ENCODE results near the gene SLC27A1.
"Not testable (repeated sequence)": the region's sequence is repeated elsewhere in the genome, so short reads cannot be mapped to it uniquely, and the experiment has no call there.

The SLC27A1 gene

DNA sequence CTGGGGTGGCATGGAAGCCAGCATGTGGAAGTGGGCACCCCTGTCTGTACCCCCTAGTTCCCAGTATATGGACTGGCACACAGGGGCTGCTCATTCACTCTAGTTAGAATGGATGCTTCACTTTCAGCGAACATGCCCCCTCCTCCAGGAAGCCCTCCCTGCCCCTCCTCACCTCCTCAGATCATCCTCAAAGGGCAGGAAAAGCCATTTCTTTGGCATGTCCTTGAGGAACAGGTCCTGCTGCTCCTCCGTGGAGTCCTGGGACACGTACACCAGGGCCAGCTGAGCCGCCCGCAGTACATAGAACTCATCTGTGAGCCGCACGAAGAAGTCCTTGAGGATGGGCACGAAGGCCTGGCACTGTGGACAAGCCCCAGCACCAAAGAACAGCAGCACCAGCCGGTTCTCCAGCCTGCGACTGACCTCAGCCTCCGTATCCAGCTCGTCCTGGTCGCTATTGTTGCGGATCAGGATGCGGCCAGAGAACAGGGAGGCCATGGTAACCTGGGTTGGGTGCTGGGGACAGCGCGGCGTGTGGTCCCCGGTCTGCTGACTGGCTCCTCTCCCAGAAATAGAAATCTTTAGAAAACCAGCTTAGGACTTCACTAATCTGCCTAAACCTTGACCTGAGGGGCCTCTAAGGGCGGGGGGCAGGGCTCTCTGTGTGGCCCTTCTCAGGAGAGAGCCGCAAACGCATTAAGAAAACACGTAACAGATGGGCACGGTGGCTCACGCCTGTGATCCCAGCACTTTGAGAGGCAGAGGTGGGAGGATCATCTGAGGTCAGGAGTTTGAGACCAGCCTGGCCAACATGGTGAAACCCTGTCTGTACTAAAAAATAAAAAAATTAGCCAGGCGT, 9.7 kb upstream of the SLC27A1 start, which contains the start of gene NXNL1:
Gene NXNL1, minus strand, starts transcription at position 555 of the 859 bp plus-strand sequence. Its CDS starts 57 bp downstream, at position 498.
- peaks cover 24% of the 10 kb centered on the region for H3K27me3 ChIP-seq (ENCODE audit: insufficient read depth, low read length)
- no peak within 1 kb of the TSS for H3K9ac ChIP-seq (ENCODE audit: low read depth, low read length)
- H3K36me3 ChIP-seq (ENCODE audit: insufficient read depth, low read depth, low read length) = no peaks in the 10 kb centered on the region
- H3K4me1 ChIP-seq (ENCODE audit: insufficient read depth, low read length) = no peaks in the 10 kb centered on the region
- H3K4me3 ChIP-seq (ENCODE audit: low read length) = no peak within 1 kb of the TSS
- H3K27ac ChIP-seq (ENCODE audit: low read length) = no peak within 1 kb of the TSS
- no peaks in the 10 kb centered on the region for H3K9me3 ChIP-seq (ENCODE audit: insufficient read depth, low read depth, low read length)

DNA sequence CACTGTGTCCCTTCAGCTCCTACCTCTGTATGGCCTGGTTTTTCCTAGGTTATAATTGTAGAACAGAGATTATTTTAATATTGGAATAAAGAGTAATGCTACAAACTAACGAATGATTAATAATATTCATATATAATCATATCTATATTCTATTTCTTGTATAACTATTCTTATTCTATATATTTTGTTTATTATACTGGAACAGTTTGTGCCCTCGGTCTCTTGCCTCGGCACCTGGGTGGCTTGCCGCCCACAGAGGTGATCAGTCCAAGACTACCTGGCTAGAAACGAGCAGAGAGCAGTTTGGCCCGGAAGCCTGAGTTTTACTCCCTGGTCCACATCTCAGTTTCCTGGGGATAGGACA, 3.9 kb upstream of the SLC27A1 start:
- H3K9me3 ChIP-seq (ENCODE audit: insufficient read depth, low read depth, low read length) = no peaks in the 10 kb centered on the region
- no peak overlapping the region for H3K9ac ChIP-seq (ENCODE audit: low read depth, low read length)
- peaks cover 10% of the 10 kb centered on the region; the same call in 1 of the 2 replicates for H3K4me1 ChIP-seq (ENCODE audit: insufficient read depth, low read length)
- peaks cover 26% of the 10 kb centered on the region for H3K27me3 ChIP-seq (ENCODE audit: insufficient read depth, low read length)
- no peak overlapping the region for H3K4me3 ChIP-seq (ENCODE audit: low read length)
- no peaks in the 10 kb centered on the region for H3K36me3 ChIP-seq (ENCODE audit: insufficient read depth, low read depth, low read length)
- H3K27ac ChIP-seq (ENCODE audit: low read length) = no peak overlapping the region

DNA sequence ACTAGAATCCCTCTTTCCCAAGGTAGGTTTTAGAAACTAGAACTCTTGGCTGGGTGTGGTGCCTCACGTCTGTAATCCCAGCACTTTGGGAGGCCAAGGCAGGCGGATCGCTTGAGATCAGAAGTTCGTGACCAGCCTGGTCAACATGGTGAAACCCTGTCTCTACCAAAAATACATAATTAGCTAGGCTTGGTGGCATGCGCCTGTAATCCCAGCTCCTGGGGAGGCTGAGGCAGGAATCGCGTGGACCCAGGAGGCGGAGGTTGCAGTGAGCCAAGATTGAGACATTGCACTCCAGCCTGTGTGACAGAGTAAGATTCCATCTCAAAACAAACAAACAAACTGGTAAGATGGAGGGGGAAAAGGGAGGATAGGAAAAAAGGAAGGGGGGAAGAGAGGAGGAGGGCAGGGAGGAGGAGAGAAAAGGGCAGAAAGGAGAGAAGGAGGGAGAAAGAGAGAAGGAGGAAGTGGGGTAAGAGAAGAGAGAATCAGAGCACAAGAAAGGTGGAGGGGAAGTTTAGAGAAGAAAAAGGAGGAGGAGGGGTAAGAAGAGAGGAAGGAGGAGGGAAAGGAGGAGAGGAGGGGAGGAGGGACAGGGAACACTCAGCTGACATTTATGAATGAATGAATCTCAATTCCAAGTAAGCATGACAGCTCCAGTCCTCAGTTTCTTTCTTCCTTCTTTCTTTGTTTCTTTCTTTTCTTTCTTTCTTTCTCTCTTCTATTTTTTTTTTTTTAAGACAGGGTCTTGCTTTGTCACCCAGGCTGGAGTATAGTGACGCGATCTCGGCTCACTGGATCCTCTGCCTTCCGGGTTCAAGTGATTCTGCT, 2.6 kb upstream of the SLC27A1 start:
- Histone ChIP-seq H3K9ac (ENCODE audit: low read depth, low read length) (no peak overlapping the region), H3K27ac (ENCODE audit: low read length) (no peak overlapping the region), H3K4me1 (ENCODE audit: insufficient read depth, low read length) (peaks cover 10% of the 10 kb centered on the region; the same call in 1 of the 2 replicates), H3K4me3 (ENCODE audit: low read length) (no peak overlapping the region), H3K27me3 (ENCODE audit: insufficient read depth, low read length) (peaks cover 32% of the 10 kb centered on the region), H3K36me3 (ENCODE audit: insufficient read depth, low read depth, low read length) (no peaks in the 10 kb centered on the region), H3K9me3 (ENCODE audit: insufficient read depth, low read depth, low read length) (no peaks in the 10 kb centered on the region)

DNA sequence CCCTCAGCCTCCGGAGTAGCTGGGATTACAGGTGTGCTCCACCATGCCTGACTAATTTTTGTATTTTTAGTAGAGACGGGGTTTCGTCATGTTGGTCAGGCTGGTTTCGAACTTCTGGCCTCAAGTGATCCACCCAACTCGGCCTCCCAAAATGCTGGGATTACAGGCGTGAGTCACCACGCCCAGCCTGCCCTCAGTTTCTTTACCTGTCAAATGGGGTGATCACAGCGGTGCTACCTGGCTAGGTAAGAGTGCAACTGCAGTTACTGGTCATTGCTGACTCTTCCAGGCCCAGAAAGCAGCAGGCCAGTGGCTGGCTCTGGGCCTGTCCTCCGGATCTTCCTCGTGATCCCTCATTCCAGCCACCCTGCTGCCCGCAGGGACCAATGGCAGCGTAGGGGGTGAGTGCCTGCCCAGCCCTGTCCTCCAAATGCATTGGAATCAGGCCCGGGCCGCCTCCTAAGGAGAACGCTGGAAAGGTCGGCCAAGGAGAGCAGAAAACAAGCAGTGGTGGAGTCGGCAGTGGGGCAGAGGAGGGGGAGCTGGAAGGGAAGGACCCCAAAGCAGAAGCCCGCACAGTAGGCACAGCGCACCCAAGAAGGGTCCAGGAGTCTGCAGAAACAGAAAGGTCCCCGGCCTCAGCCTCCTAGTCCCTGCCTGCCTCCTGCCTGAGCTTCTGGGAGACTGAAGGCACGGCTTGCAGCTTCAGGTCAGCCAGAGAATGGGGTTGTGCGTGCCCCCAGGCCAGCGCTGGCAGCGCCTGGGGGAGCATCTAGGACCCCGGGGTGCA, 1.8 kb upstream of the SLC27A1 start:
- Histone ChIP-seq H3K4me3 (ENCODE audit: low read length) (peak overlapping the region; percentile 92), H3K4me1 (ENCODE audit: insufficient read depth, low read length) (peaks cover 10% of the 10 kb centered on the region; the same call in 1 of the 2 replicates), H3K9me3 (ENCODE audit: insufficient read depth, low read depth, low read length) (no peaks in the 10 kb centered on the region), H3K36me3 (ENCODE audit: insufficient read depth, low read depth, low read length) (no peaks in the 10 kb centered on the region), H3K9ac (ENCODE audit: low read depth, low read length) (peak overlapping the region; percentile 60; the same call in 1 of the 2 replicates), H3K27ac (ENCODE audit: low read length) (no peak overlapping the region), H3K27me3 (ENCODE audit: insufficient read depth, low read length) (peaks cover 32% of the 10 kb centered on the region)

DNA sequence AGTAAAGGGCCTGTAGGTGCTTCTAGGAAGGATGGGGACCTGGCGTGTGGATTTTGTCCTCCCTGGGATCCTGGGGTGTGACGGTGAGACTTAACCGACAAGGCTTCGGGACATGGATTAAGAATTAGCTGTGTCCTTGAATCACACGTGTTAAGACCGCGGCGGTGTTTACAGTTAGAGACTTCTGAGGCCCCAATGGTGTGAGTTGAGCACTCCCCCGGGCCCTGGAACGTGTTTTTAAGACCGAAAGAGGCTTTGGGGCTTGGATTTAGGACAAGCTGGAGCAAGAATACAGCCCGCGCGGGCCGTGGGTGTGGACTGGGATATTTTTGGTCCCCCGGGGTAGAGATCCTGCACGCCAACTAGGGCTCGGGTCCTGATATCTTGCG, 1.2 kb upstream of the SLC27A1 start:
- Histone ChIP-seq H3K9ac (ENCODE audit: low read depth, low read length) (peak overlapping the region; percentile 60; the same call in 1 of the 2 replicates), H3K27me3 (ENCODE audit: insufficient read depth, low read length) (peaks cover 32% of the 10 kb centered on the region), H3K4me1 (ENCODE audit: insufficient read depth, low read length) (peaks cover 10% of the 10 kb centered on the region; the same call in 1 of the 2 replicates), H3K36me3 (ENCODE audit: insufficient read depth, low read depth, low read length) (no peaks in the 10 kb centered on the region), H3K9me3 (ENCODE audit: insufficient read depth, low read depth, low read length) (no peaks in the 10 kb centered on the region), H3K4me3 (ENCODE audit: low read length) (peak overlapping the region; percentile 92), H3K27ac (ENCODE audit: low read length) (no peak overlapping the region)

DNA sequence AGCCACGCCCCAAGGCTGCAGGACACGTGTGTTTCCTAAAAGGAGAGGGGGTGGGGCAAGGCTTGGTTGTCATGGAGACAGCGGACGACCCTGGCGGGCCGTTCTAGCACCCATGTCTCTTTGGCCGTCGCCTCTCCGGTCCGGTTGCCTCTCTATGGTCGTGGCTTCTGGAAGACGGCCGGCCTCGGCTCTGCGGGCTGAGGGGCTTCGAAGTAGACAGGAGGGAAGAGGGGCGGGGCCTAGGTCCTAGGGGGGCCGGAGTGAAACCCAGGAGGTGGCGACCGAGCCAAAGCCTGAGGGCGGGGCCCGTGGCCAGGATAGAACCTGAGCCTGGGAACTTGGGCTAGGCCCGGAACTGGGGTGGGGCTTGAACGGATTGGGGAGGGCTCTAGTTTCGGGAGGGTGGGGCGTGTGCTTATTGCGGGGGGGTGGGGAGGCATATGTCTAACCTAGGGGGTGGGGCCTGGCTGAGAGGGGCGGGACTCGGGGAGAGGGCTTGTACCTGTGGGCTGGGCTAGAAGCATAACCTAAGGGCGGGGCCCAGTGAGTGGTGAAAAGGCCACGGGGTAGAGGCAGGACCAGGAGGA, 750 bp upstream of the SLC27A1 start:
- peak overlapping the region; percentile 60; the same call in 1 of the 2 replicates for H3K9ac ChIP-seq (ENCODE audit: low read depth, low read length)

DNA sequence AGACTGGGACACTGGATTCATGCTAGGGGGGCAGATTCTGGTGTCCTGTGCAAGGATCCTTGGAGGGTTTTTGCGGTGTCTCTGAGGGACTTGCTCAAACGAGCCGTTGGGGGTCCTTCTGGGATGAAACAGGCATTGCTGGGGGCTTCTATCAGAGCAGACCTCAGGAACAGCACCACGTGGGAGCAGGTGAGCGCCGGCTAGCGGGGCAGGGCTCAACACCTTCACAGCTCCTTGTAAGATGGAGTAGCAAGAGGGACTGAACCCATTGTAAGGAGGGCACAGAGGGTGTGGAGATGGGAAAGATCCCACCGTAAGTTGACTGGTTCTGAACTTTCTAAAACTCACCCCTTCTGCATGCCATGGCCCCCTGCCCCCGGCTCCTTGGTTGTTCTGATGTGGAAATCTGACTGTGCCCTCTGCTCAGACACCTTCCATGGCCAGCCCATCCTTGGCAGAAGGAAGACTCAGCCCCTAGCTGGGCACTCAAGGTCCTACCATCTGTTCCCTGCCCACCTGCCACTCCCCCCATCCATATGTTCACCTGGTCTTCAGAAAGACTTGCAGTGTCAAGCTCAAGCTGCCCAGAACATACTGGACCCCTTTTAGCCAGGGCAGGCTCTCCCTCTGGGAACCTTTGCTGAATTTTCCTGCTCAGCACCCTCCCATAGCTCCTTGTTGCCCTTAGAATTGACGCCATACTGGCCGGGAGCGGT, 1.2 kb downstream of the SLC27A1 start:
- Histone ChIP-seq H3K27ac (ENCODE audit: low read length) (no peak overlapping the region), H3K9me3 (ENCODE audit: insufficient read depth, low read depth, low read length) (no peaks in the 10 kb centered on the region), H3K9ac (ENCODE audit: low read depth, low read length) (peak overlapping the region; percentile 68; the same call in 1 of the 2 replicates), H3K36me3 (ENCODE audit: insufficient read depth, low read depth, low read length) (no peaks in the 10 kb centered on the region), H3K27me3 (ENCODE audit: insufficient read depth, low read length) (peaks cover 32% of the 10 kb centered on the region), H3K4me3 (ENCODE audit: low read length) (peak overlapping the region; percentile 92), H3K4me1 (ENCODE audit: insufficient read depth, low read length) (peaks cover 7% of the 10 kb centered on the region; the same call in 1 of the 2 replicates)

More for the DNA sequence above, 750 bp upstream of the SLC27A1 start:
- H3K27me3 ChIP-seq (ENCODE audit: insufficient read depth, low read length) = peaks cover 32% of the 10 kb centered on the region
- no peaks in the 10 kb centered on the region for H3K36me3 ChIP-seq (ENCODE audit: insufficient read depth, low read depth, low read length)
- peak overlapping the region; percentile 92 for H3K4me3 ChIP-seq (ENCODE audit: low read length)
- H3K27ac ChIP-seq (ENCODE audit: low read length) = no peak overlapping the region
- peaks cover 10% of the 10 kb centered on the region; the same call in 1 of the 2 replicates for H3K4me1 ChIP-seq (ENCODE audit: insufficient read depth, low read length)
- H3K9me3 ChIP-seq (ENCODE audit: insufficient read depth, low read depth, low read length) = no peaks in the 10 kb centered on the region

DNA sequence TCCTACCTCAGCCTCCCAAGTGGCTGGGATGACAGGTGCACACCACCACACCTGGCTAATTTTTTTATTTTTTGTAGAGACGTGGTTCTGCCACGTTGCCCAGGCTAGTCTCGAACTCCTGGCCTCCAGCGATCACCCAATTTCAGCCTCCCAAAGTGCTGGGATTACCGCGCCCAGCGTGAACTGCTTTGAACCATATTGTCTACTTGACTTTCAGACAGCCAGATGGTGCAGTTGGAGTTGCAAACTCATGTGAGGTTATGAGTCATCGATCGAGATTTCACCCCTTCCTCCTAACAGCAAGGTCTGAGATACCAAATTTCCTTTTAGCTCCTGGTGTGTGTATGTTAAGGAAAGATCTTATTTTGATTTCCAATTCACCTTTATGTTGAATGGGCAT, 2.7 kb downstream of the SLC27A1 start:
- Histone ChIP-seq H3K4me3 (ENCODE audit: low read length) (no peak overlapping the region), H3K27me3 (ENCODE audit: insufficient read depth, low read length) (peaks cover 22% of the 10 kb centered on the region), H3K36me3 (ENCODE audit: insufficient read depth, low read depth, low read length) (no peaks in the 10 kb centered on the region), H3K9ac (ENCODE audit: low read depth, low read length) (no peak overlapping the region), H3K9me3 (ENCODE audit: insufficient read depth, low read depth, low read length) (no peaks in the 10 kb centered on the region), H3K27ac (ENCODE audit: low read length) (no peak overlapping the region), H3K4me1 (ENCODE audit: insufficient read depth, low read length) (peaks cover 7% of the 10 kb centered on the region; the same call in 1 of the 2 replicates)

DNA sequence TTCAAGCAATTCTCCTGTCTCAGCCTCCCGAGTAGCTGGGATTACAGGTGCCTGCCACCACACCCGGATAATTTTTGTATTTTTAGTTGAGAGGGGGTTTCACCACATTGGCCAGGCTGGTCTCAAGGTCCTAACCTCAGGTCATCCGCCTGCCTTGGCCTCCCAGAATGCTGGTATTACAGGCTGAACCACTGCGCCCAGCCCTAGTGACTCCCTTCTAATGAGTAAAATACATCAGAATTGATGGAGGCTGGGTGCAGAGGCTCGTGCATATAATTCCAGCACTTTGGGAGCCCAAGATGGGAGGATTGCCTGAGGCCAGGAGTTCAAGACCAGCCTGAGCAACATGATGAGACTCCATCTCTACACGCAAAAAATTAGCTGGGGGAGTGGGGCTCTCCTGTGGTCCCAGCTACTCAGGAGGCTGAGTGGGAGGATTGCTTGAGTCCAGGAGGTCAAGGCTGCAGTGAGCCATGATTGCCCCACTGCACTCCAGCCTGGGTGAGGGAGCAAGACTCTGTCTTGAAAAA, 4.8 kb downstream of the SLC27A1 start:
- H3K27ac ChIP-seq (ENCODE audit: low read length); H3K9me3 ChIP-seq (ENCODE audit: insufficient read depth, low read depth, low read length); H3K9ac ChIP-seq (ENCODE audit: low read depth, low read length); H3K4me3 ChIP-seq (ENCODE audit: low read length); H3K4me1 ChIP-seq (ENCODE audit: insufficient read depth, low read length); H3K36me3 ChIP-seq (ENCODE audit: insufficient read depth, low read depth, low read length): not testable (repeated sequence)
- peaks cover 13% of the 10 kb centered on the region for H3K27me3 ChIP-seq (ENCODE audit: insufficient read depth, low read length)

DNA sequence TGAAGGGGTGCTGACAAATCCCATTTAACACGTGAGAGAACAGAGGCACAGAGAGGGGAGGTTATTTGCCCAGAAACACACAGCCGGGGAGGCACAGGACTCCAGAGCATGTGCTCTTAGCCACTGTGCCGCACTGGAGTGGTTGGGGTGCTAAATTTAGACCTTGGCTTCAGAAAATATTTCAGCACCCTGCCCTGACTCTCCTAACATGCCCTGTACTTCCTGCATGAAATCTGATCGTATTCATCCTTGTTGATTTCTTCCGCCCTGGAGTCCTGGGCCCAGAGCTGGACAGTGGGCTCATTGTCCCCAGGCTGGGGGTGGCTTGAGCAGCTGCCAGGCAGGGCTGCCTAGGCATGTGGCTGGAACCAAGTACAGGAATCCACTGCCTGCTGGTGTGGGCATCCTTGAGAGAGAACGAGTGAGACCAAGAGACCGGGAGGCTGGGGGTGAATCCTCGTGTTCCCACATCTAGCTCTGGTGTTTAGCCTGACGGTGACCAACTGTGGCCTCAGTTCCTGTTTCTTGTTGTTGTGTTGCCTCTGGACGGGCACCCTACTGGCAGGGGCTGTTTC, 5.3 kb downstream of the SLC27A1 start:
- no peaks in the 10 kb centered on the region for H3K36me3 ChIP-seq (ENCODE audit: insufficient read depth, low read depth, low read length)
- H3K9ac ChIP-seq (ENCODE audit: low read depth, low read length) = no peak overlapping the region
- no peak overlapping the region for H3K27ac ChIP-seq (ENCODE audit: low read length)
- H3K9me3 ChIP-seq (ENCODE audit: insufficient read depth, low read depth, low read length) = no peaks in the 10 kb centered on the region
- no peak overlapping the region for H3K4me3 ChIP-seq (ENCODE audit: low read length)
- peaks cover 7% of the 10 kb centered on the region; the same call in 1 of the 2 replicates for H3K4me1 ChIP-seq (ENCODE audit: insufficient read depth, low read length)
- H3K27me3 ChIP-seq (ENCODE audit: insufficient read depth, low read length) = peaks cover 13% of the 10 kb centered on the region
